Pancreas (tissue), 10 donors: Measurements from ENCODE around the gene CT47C1. TPM values are rescaled to one million over a fixed set of nuclear protein-coding genes. Genes with fewer than 3 reads are reported as not detected.

Experiments
- ATAC-seq, 4 donors: fragments of 200-7000 bp; cut with Tn5 transposase; one replicate each; pipeline versions ENCODE4 v1.8.0 to v1.9.1; 2020; ENCODE audit warnings: mild to moderate bottlenecking in 4 of 4, moderate library complexity in 4 of 4
- DNase-seq, 6 donors: peaks; one replicate each; pipeline ENCODE4 v3.0.0-alpha.2; 2020
- FAIRE-seq: peaks from 2 replicates; lab custom pipeline; 2012; peaks lifted over from hg19 to GRCh38; lab: Jason Lieb, UNC
- H3K27ac ChIP-seq, 4 donors: fragments of 200-600 bp; sonication (generic); 1 replicate in 3 of 4; 2 replicates in 1 of 4; pipeline versions ENCODE4 v1.5.0 to v1.8.0; 2020
- H3K27me3 ChIP-seq, 4 donors: fragments of 200-600 bp; one replicate each; pipeline ENCODE4 v1.8.0; 2021
- H3K36me3 ChIP-seq, 3 donors: fragments of 200-600 bp; sonication (generic) in 1 of 3; one replicate each; pipeline versions ENCODE4 v1.5.0 to v1.8.0; 2020 to 2021
- H3K4me1 ChIP-seq, 3 donors: fragments of 200-600 bp; one replicate each; pipeline ENCODE4 v1.8.0; 2021
- H3K4me3 ChIP-seq, 4 donors: fragments of 200-600 bp; sonication (generic) in 2 of 4; one replicate each; pipeline versions ENCODE4 v1.5.0 to v1.8.0; 2020 to 2021
- H3K9me3 ChIP-seq, 4 donors: fragments of 200-600 bp; one replicate each; pipeline ENCODE4 v1.8.0; 2021
- CTCF ChIP-seq, 4 donors: fragments of 200-600 bp; sonication (generic) in 3 of 4; IDR thresholded peaks; one replicate each; pipeline versions ENCODE4 v1.5.0 to v1.8.0; 2021; ENCODE audit warnings: antibody characterized with exemption in 4 of 4
- WGBS, 2 donors: extraction: QIAGEN DNeasy Blood & Tissue Kit; methylation state at CpG; one replicate each; pipeline ENCODE4 v1.1.7; 2013; 5-methylcytosine and 5-hydroxymethylcytosine counted together
- intact Hi-C, 3 donors: fragments of 100-400 bp; cut with DNase I; formaldehyde crosslinking; loops; one replicate each; pipeline versions ENCODE4 v1.11.1 to v1.14.2; 2022
- polyA plus RNA-seq, 2 donors: library from polyadenylated mRNA; stranded (reverse); fragments of 200-250 nt; gene quantifications; one replicate each; pipeline ENCODE4 v1.2.3, GENCODE V29; 2013
- total RNA-seq, 6 donors: library from RNA; stranded (reverse); fragmentation: NEBNext Ultra II Directional in 4 of 6; extraction: Animal tissue kit (Norgen Biotek cat#: 25700) in 4 of 6; gene quantifications; one replicate each; pipeline versions ENCODE4 v1.2.1 to v1.2.4, GENCODE V29; 2021 to 2023
- donor health status: healthy with polysubstance abuse.
- donor health status: DM: no; HTN: no; CAD: no; lungs with moderate emphysema.
- donor health status: DM: no; HTN: no; CAD: no.
- donor health status: control.
- donor health status: control.
- donor health status: Bipolar disorder and iron deficiency.
- donor health status: DM: yes; HTN: yes; CAD: no.
- donor health status: DM: no; HTN: no; CAD: no.
- donor health status: DM: no; HTN: no; CAD: no.
- donor health status: DM: yes; HTN: yes; CAD: no.

The CT47C1 gene
- total and polyA plus RNA-seq, 8 donors = not detected

DNA sequence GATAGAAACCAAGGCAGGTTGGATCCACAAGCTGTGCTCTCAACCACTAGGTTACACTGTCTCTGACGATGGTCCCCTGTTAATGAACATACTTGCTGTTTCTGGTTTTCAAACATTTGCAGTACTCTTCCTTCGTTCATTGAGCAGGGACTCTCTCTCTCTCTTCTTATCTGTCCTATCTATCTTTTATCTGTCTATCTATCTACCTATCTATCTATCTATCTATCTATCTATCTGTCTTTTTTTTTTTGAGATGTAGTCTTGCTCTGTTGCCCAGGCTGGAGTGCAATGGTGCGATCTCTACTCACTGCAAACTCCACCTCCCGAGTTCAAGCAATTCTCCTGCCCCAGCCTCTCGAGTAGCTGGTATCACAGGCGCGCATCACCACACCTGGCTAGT lies 9.4 kb upstream of the CT47C1 start:
- no peak for ATAC-seq
- WGBS, 2 donors = 80 to 83% methylated on average over 7 of the region's 7 CpGs
- H3K27me3 ChIP-seq = peaks cover 0 to 4% (median 1%) of the 10 kb centered on the region in 4 donors
- H3K27ac ChIP-seq = no peak overlapping the region
- FAIRE-seq = no peak
- H3K4me1 ChIP-seq = no peaks in the 10 kb centered on the region
- no peak for TF ChIP-seq CTCF (IDR thresholded peaks at IDR 0.05)
- intact Hi-C loops = loop anchor here in 2 of 3 donors (10.0 kb wide), 1 partner anchor 219 kb away; no protein-coding TSS in a partner anchor
- no peak for DNase-seq
- H3K9me3 ChIP-seq = no peaks in the 10 kb centered on the region
- no peak overlapping the region for H3K4me3 ChIP-seq
- no peaks in the 10 kb centered on the region for H3K36me3 ChIP-seq

GRCh38 chrX:119067023-119067739 lies 5.6 kb upstream of the CT47C1 start:
- FAIRE-seq = peak; percentile 92
- Histone ChIP-seq H3K4me3 (no peak overlapping the region), H3K27ac (no peak overlapping the region), H3K36me3 (no peaks in the 10 kb centered on the region), H3K9me3 (no peaks in the 10 kb centered on the region), H3K4me1 (no peaks in the 10 kb centered on the region), H3K27me3 (peaks cover 0 to 8% (median 0%) of the 10 kb centered on the region in 4 donors)
- peak; percentile 14 to 49 (median 43) for TF ChIP-seq CTCF (IDR thresholded peaks at IDR 0.05)
- DNase-seq = peak in 5 of 6 donors; percentile 21 to 67 (median 53)
- peak; percentile 68 to 95 (median 90) for ATAC-seq
- 2 to 3% methylated on average over 7 of the region's 7 CpGs for WGBS, 2 donors
- intact Hi-C loops = loop anchor here in 2 of 3 donors (10.0 kb wide), 1 partner anchor 222 kb away; no protein-coding TSS in a partner anchor

GRCh38 chrX:119069128-119069527 lies 3.7 kb upstream of the CT47C1 start:
- ATAC-seq = no peak
- H3K27me3 ChIP-seq = peaks cover 0 to 8% (median 0%) of the 10 kb centered on the region in 4 donors
- no peak overlapping the region for H3K4me3 ChIP-seq
- intact Hi-C loops = loop anchor here in 2 of 3 donors (10.0 kb wide), 1 partner anchor 224 kb away; no protein-coding TSS in a partner anchor
- WGBS, 2 donors = 69 to 74% methylated on average over 1 of the region's 1 CpG
- no peak for TF ChIP-seq CTCF (IDR thresholded peaks at IDR 0.05)
- no peak overlapping the region for H3K27ac ChIP-seq
- no peak for DNase-seq
- no peaks in the 10 kb centered on the region for H3K9me3 ChIP-seq
- H3K36me3 ChIP-seq = no peaks in the 10 kb centered on the region
- no peaks in the 10 kb centered on the region for H3K4me1 ChIP-seq
- no peak for FAIRE-seq

- intact Hi-C loops = loop anchor here in 2 of 3 donors (10.0 kb wide), 1 partner anchor 225 kb away; no protein-coding TSS in a partner anchor
- DNase-seq (no peak), ATAC-seq (no peak), FAIRE-seq (no peak)
- TF ChIP-seq CTCF (IDR thresholded peaks at IDR 0.05) = no peak
- H3K27me3 ChIP-seq = peaks cover 0 to 8% (median 0%) of the 10 kb centered on the region in 4 donors
- H3K4me3 ChIP-seq = no peak overlapping the region
- no peaks in the 10 kb centered on the region for H3K36me3 ChIP-seq
- WGBS, 2 donors = 83 to 88% methylated on average over 1 of the region's 1 CpG
- H3K4me1 ChIP-seq = no peaks in the 10 kb centered on the region
- no peak overlapping the region for H3K27ac ChIP-seq
- no peaks in the 10 kb centered on the region for H3K9me3 ChIP-seq
Observed at GRCh38 chrX:119069762-119070161, 3.0 kb upstream of the CT47C1 start.

- Histone ChIP-seq H3K27me3 (peaks cover 0 to 8% (median 0%) of the 10 kb centered on the region in 4 donors), H3K4me3 (no peak overlapping the region), H3K9me3 (no peaks in the 10 kb centered on the region), H3K36me3 (no peaks in the 10 kb centered on the region), H3K27ac (no peak overlapping the region), H3K4me1 (no peaks in the 10 kb centered on the region)
- FAIRE-seq (no peak), ATAC-seq (no peak), DNase-seq (no peak)
- 51 to 66% methylated on average over 2 of the region's 2 CpGs for WGBS, 2 donors
- TF ChIP-seq CTCF (IDR thresholded peaks at IDR 0.05) = no peak
- intact Hi-C loops = no loop called here
Observed at GRCh38 chrX:119071381-119071780, 1.4 kb upstream of the CT47C1 start.
